Left ventricle myocardium inferior (tissue), 1 donor: Measurements from ENCODE around the gene NTM. TPM values are rescaled to one million over a fixed set of nuclear protein-coding genes. Genes with fewer than 3 reads are reported as not detected.

Experiments
- DNase-seq: peaks from one replicate; pipeline ENCODE4 v3.0.0-alpha.2; 2020
- H3K27ac ChIP-seq: fragments of 200-600 bp; replicated peaks from 2 replicates; pipeline ENCODE4 v1.8.0; 2021
- H3K27me3 ChIP-seq: fragments of 200-600 bp; 2 replicates; pipeline ENCODE4 v1.8.0; 2021; ENCODE audit warnings: low read depth
- H3K36me3 ChIP-seq: fragments of 200-600 bp; 2 replicates; pipeline ENCODE4 v1.8.0; 2021
- H3K4me1 ChIP-seq: fragments of 200-600 bp; 2 replicates; pipeline ENCODE4 v1.8.0; 2021
- H3K4me3 ChIP-seq: fragments of 200-600 bp; 2 replicates; pipeline ENCODE4 v1.8.0; 2021; ENCODE audit warnings: mild to moderate bottlenecking, moderate library complexity
- H3K9me3 ChIP-seq: fragments of 200-600 bp; replicated peaks from 2 replicates; pipeline ENCODE4 v1.8.0; 2021
- intact Hi-C: fragments of 100-400 bp; cut with micrococcal nuclease; formaldehyde crosslinking; loops from one replicate; pipeline ENCODE4 v1.11.0; 2022
- total RNA-seq: library from RNA; stranded (reverse); fragmentation: NEBNext Ultra II Directional; extraction: Animal tissue kit (Norgen Biotek cat#: 25700); gene quantifications from one replicate; pipeline ENCODE4 v1.2.1, GENCODE V29; 2021
- TF ChIP-seq, protein P1 (sequence below): fragments of 200-600 bp; IDR thresholded peaks from 2 replicates; pipeline ENCODE4 v1.8.0; 2021; ENCODE audit warnings: antibody characterized with exemption, mild to moderate bottlenecking, borderline replicate concordance
- donor health status: DM: no; HTN: yes; CAD: no; lungs with severe emphysema.

Gene NTM
- total RNA-seq, 1 donor from 2014 or later, result 1.0 TPM

GRCh38 chr11:131478341-131478740, 107.9 kb downstream of the NTM start:
- intact Hi-C loops, result no loop called here
- Histone ChIP-seq H3K9me3 (no peaks in the 10 kb centered on the region), H3K4me3 (no peak overlapping the region), H3K4me1 (no peaks in the 10 kb centered on the region), H3K27ac (no peak overlapping the region), H3K36me3 (no peaks in the 10 kb centered on the region), H3K27me3 (peaks cover 46% of the 10 kb centered on the region)
- TF ChIP-seq, protein P1, sequence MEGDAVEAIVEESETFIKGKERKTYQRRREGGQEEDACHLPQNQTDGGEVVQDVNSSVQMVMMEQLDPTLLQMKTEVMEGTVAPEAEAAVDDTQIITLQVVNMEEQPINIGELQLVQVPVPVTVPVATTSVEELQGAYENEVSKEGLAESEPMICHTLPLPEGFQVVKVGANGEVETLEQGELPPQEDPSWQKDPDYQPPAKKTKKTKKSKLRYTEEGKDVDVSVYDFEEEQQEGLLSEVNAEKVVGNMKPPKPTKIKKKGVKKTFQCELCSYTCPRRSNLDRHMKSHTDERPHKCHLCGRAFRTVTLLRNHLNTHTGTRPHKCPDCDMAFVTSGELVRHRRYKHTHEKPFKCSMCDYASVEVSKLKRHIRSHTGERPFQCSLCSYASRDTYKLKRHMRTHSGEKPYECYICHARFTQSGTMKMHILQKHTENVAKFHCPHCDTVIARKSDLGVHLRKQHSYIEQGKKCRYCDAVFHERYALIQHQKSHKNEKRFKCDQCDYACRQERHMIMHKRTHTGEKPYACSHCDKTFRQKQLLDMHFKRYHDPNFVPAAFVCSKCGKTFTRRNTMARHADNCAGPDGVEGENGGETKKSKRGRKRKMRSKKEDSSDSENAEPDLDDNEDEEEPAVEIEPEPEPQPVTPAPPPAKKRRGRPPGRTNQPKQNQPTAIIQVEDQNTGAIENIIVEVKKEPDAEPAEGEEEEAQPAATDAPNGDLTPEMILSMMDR, result no peak
- no peak for DNase-seq

GRCh38 chr11:131481303-131481702, 110.9 kb downstream of the NTM start:
- H3K36me3 ChIP-seq, result no peaks in the 10 kb centered on the region
- DNase-seq, result no peak
- H3K9me3 ChIP-seq, result no peaks in the 10 kb centered on the region
- H3K27ac ChIP-seq, result no peak overlapping the region
- no peak overlapping the region for H3K4me3 ChIP-seq
- H3K4me1 ChIP-seq, result no peaks in the 10 kb centered on the region
- intact Hi-C loops, result no loop called here
- H3K27me3 ChIP-seq, result peaks cover 26% of the 10 kb centered on the region
- TF ChIP-seq, protein P1, result no peak

- Histone ChIP-seq H3K9me3 (no peaks in the 10 kb centered on the region), H3K4me3 (no peak overlapping the region), H3K27ac (no peak overlapping the region), H3K27me3 (peaks cover 24% of the 10 kb centered on the region), H3K4me1 (no peaks in the 10 kb centered on the region), H3K36me3 (no peaks in the 10 kb centered on the region)
- intact Hi-C loops, result no loop called here
- DNase-seq, result no peak
- TF ChIP-seq, protein P1, result no peak
Observed at GRCh38 chr11:131481971-131482370, 111.6 kb downstream of the NTM start.

DNA sequence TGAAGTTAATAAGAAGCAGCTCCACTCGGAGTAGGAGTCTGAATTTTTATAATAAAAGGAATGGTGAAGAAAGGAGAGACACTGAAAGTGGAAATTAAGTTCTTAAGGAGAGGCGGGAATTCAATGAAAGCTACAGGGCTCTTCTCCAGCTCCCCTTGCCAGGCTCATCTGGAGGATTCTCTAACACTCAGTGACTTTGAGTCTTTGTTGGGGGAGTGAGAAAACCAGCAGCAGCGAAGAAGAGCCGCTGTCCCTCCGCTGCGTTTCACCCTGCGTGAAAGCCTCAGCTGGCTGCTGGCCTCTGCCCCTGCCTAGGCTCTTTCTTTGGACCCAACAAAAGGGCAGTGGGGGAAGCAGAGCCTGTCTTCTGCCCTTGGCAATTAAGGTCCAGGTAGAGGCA, 113.0 kb downstream of the NTM start:
- H3K36me3 ChIP-seq, result no peaks in the 10 kb centered on the region
- no peaks in the 10 kb centered on the region for H3K9me3 ChIP-seq
- H3K27ac ChIP-seq, result no peak overlapping the region
- no peak for DNase-seq
- intact Hi-C loops, result no loop called here
- H3K4me3 ChIP-seq, result no peak overlapping the region
- H3K4me1 ChIP-seq, result peaks cover 5% of the 10 kb centered on the region
- H3K27me3 ChIP-seq, result peaks cover 9% of the 10 kb centered on the region
- TF ChIP-seq, protein P1, result no peak

GRCh38 chr11:131483877-131484276, 113.5 kb downstream of the NTM start:
- H3K4me1 ChIP-seq, result peaks cover 7% of the 10 kb centered on the region
- no peak overlapping the region for H3K4me3 ChIP-seq
- no peaks in the 10 kb centered on the region for H3K9me3 ChIP-seq
- no peaks in the 10 kb centered on the region for H3K36me3 ChIP-seq
- peaks cover 5% of the 10 kb centered on the region for H3K27me3 ChIP-seq
- no peak overlapping the region for H3K27ac ChIP-seq
- TF ChIP-seq, protein P1, result no peak
- DNase-seq, result no peak
- intact Hi-C loops, result no loop called here

DNA sequence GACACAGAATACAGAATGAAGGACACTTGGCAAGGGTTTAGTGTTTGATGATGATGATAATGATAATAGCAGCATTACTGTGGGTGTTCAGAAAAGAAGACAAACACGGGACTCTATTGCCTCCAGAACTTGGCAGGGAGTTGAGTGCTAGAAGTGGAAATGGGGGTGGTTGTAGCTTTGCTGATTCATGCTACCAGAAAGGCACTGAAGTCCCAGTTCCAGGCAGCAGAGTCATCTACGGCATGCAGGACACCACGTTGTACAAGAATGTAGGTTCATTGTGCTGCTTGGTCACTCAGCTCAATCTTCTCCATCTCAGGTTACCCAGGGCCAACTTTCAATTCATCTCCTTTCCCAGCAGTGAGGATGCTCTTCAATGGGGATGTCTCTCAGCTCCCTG, 115.7 kb downstream of the NTM start:
- H3K27me3 ChIP-seq, result peaks cover 4% of the 10 kb centered on the region
- intact Hi-C loops, result no loop called here
- TF ChIP-seq, protein P1, result no peak

More for the DNA sequence above, 115.7 kb downstream of the NTM start:
- Histone ChIP-seq H3K27ac (no peak overlapping the region), H3K9me3 (no peaks in the 10 kb centered on the region), H3K4me3 (no peak overlapping the region), H3K36me3 (no peaks in the 10 kb centered on the region), H3K4me1 (peaks cover 7% of the 10 kb centered on the region)
- no peak for DNase-seq
